GM23338 (cell line): ENCODE data around the gene MPHOSPH10. TPM values are rescaled to one million over a fixed set of nuclear protein-coding genes. Genes with fewer than 3 reads are reported as not detected.

Experiments
- ATAC-seq: fragments of 200-7000 bp; cut with Tn5 transposase; 3 replicates; pipeline ENCODE4 v1.9.1; 2020
- DNase-seq: peaks from one replicate; pipeline ENCODE4 v3.0.0-alpha.2; 2015; ENCODE audit warnings: low spot score
- H2AFZ ChIP-seq: fragments of 200-600 bp; sonication (generic); 2 replicates; pipeline ENCODE4 v1.8.0; 2016; ENCODE audit warnings: antibody characterized with exemption, mild to moderate bottlenecking, moderate library complexity
- H3F3A ChIP-seq: fragments of 200-600 bp; sonication (generic); replicated peaks from 2 replicates; pipeline ENCODE4 v1.8.0; 2017; ENCODE audit warnings: antibody characterized with exemption, mixed run types, low read depth
- H3K27ac ChIP-seq: fragments of 200-600 bp; sonication (generic); 2 replicates; pipeline ENCODE4 v1.6.1; 2016; ENCODE audit warnings: low read depth
- H3K27me3 ChIP-seq: fragments of 200-600 bp; sonication (generic); 2 replicates; pipeline ENCODE4 v1.8.0; 2016; ENCODE audit warnings: mild to moderate bottlenecking, mixed run types, moderate library complexity; ENCODE audit not compliant: insufficient read depth
- H3K36me3 ChIP-seq: fragments of 200-600 bp; sonication (generic); 2 replicates; pipeline ENCODE4 v1.8.0; 2016; ENCODE audit warnings: mild to moderate bottlenecking; ENCODE audit not compliant: insufficient read depth
- H3K4me1 ChIP-seq: fragments of 200-600 bp; sonication (generic); 2 replicates; pipeline ENCODE4 v1.8.0; 2016; ENCODE audit warnings: mild to moderate bottlenecking, moderate library complexity; ENCODE audit not compliant: insufficient read depth
- H3K4me2 ChIP-seq: fragments of 200-600 bp; sonication (generic); 2 replicates; pipeline ENCODE4 v1.7.1; 2017; ENCODE audit warnings: mixed run types
- H3K4me3 ChIP-seq: fragments of 200-600 bp; sonication (generic); 2 replicates; pipeline ENCODE4 v1.6.1; 2016; ENCODE audit warnings: mixed run types
- H3K79me2 ChIP-seq: fragments of 200-600 bp; sonication (generic); replicated peaks from 2 replicates; pipeline ENCODE4 v1.8.0; 2017; ENCODE audit warnings: mild to moderate bottlenecking; ENCODE audit not compliant: insufficient read depth
- H3K9me2 ChIP-seq: fragments of 200-600 bp; sonication (generic); 2 replicates; pipeline ENCODE4 v1.8.0; 2017; ENCODE audit not compliant: insufficient read depth
- H4K20me1 ChIP-seq: fragments of 200-600 bp; sonication (generic); replicated peaks from 2 replicates; pipeline ENCODE4 v1.8.0; 2017; ENCODE audit warnings: mild to moderate bottlenecking; ENCODE audit not compliant: insufficient read depth
- H3K27ac Mint-ChIP-seq: 2 replicates; pipeline ENCODE4 v1.8.0; 2020; ENCODE audit warnings: inconsistent platforms, mild to moderate bottlenecking, moderate library complexity, mixed read lengths
- H3K27me3 Mint-ChIP-seq: 3 replicates; pipeline ENCODE4 v1.8.0; 2022; ENCODE audit warnings: low read depth, mild to moderate bottlenecking, moderate library complexity, mixed read lengths, inconsistent platforms; ENCODE audit not compliant: insufficient read depth, poor library complexity
- H3K36me3 Mint-ChIP-seq: 3 replicates; pipeline ENCODE4 v1.8.0; 2021; ENCODE audit warnings: low read depth, mild to moderate bottlenecking, inconsistent platforms, moderate library complexity, mixed read lengths
- H3K4me1 Mint-ChIP-seq: 3 replicates; pipeline ENCODE4 v1.8.0; 2020; ENCODE audit warnings: mild to moderate bottlenecking, inconsistent platforms, mixed read lengths
- H3K4me3 Mint-ChIP-seq: 3 replicates; pipeline ENCODE4 v1.8.0; 2021; ENCODE audit warnings: moderate library complexity, mild to moderate bottlenecking, inconsistent platforms, mixed read lengths
- H3K9me3 Mint-ChIP-seq: 3 replicates; pipeline ENCODE4 v1.8.0; 2020; ENCODE audit warnings: moderate library complexity, mild to moderate bottlenecking, inconsistent platforms, mixed read lengths
- CREB1 ChIP-seq: fragments of 250-450 bp; sonication (Bioruptor Pico); IDR thresholded peaks from 2 replicates; pipeline ENCODE4 v1.5.0; 2020; ENCODE audit warnings: low read depth, mild to moderate bottlenecking, moderate library complexity
- CTCF ChIP-seq, 2 experiments: fragments of 200-600 bp in 1 of 2; sonication (generic) in 1 of 2; conservative IDR thresholded peaks; 2 replicates each; pipeline versions ENCODE4 v1.5.1 to v1.6.1; 2016 to 2017; ENCODE audit warnings: antibody characterized with exemption in 2 of 2, low read depth in 2 of 2, mild to moderate bottlenecking in 2 of 2, moderate library complexity in 1 of 2
- EZH2 ChIP-seq: fragments of 200-600 bp; sonication (generic); IDR thresholded peaks from one replicate; pipeline ENCODE4 v1.8.0; 2017; ENCODE audit warnings: antibody characterized with exemption, mild to moderate bottlenecking, low read depth; ENCODE audit not compliant: unreplicated experiment
- EZH2phosphoT487 ChIP-seq: fragments of 200-600 bp; sonication (generic); IDR thresholded peaks from one replicate; pipeline ENCODE4 v1.8.1; 2018; ENCODE audit warnings: antibody characterized with exemption; ENCODE audit not compliant: unreplicated experiment
- JUNB ChIP-seq: IDR thresholded peaks from one replicate; pipeline ENCODE4 v1.6.1; 2016; ENCODE audit warnings: antibody characterized with exemption; ENCODE audit not compliant: unreplicated experiment
- NANOG ChIP-seq: IDR thresholded peaks from 2 replicates; pipeline ENCODE4 v1.6.1; 2016; ENCODE audit warnings: antibody characterized with exemption, borderline replicate concordance
- POLR2AphosphoS5 ChIP-seq: IDR thresholded peaks from 2 replicates; pipeline ENCODE4 v1.6.1; 2016; ENCODE audit warnings: antibody characterized with exemption, low read depth
- REST ChIP-seq: IDR thresholded peaks from one replicate; pipeline ENCODE4 v1.6.1; 2018; ENCODE audit warnings: antibody characterized with exemption; ENCODE audit not compliant: unreplicated experiment
- STAT1 ChIP-seq: IDR thresholded peaks from one replicate; pipeline ENCODE4 v1.6.1; 2016; ENCODE audit warnings: antibody characterized with exemption; ENCODE audit not compliant: unreplicated experiment
- ZNF114 ChIP-seq: fragments of 250-450 bp; sonication (Bioruptor Pico); IDR thresholded peaks from 2 replicates; pipeline ENCODE4 v1.5.0; 2020; ENCODE audit warnings: mild to moderate bottlenecking, moderate library complexity
- ZNF331 ChIP-seq: fragments of 250-450 bp; sonication (Bioruptor Pico); IDR thresholded peaks from 2 replicates; pipeline ENCODE4 v1.5.0; 2020; ENCODE audit warnings: low read depth, mild to moderate bottlenecking, moderate library complexity
- ZNF462 ChIP-seq: fragments of 250-450 bp; sonication (Bioruptor Pico); IDR thresholded peaks from 2 replicates; pipeline ENCODE4 v1.5.0; 2020; ENCODE audit warnings: mild to moderate bottlenecking, moderate library complexity
- polyA plus RNA-seq: library from polyadenylated mRNA; unstranded; fragments of >200 nt; fragmentation: Nextera tagmentation; extraction: Ambion mirVana; gene quantifications from 2 replicates; pipeline ENCODE4 v1.2.1, GENCODE V29; 2016
- total RNA-seq: library from RNA; depleted of rRNA; stranded (reverse); fragments of >200 nt; shearing (Covaris generic); gene quantifications from 2 replicates; pipeline ENCODE4 v1.2.3, GENCODE V29; 2014
- TF ChIP-seq, protein P1 (sequence below): IDR thresholded peaks from 2 replicates; pipeline ENCODE4 v1.6.1; 2016; ENCODE audit warnings: antibody characterized with exemption

The MPHOSPH10 gene
- total and polyA plus RNA-seq, 2 experiments from 2014 or later, result 23.8 to 64.8 TPM

GRCh38 chr2:71117063-71117462 lies 13.4 kb upstream of the MPHOSPH10 start:
- no peak overlapping the region for H3K4me2 ChIP-seq
- H3K79me2 ChIP-seq, result no peaks in the 10 kb centered on the region
- H3K4me1 Mint-ChIP-seq, result no peaks in the 10 kb centered on the region
- H3K27me3 ChIP-seq, result no peaks in the 10 kb centered on the region
- H3K4me3 Mint-ChIP-seq, result no peak overlapping the region
- peaks cover 25% of the 10 kb centered on the region for H3K36me3 Mint-ChIP-seq
- H3K27me3 Mint-ChIP-seq, result peaks cover 4% of the 10 kb centered on the region
- H4K20me1 ChIP-seq, result peaks cover 6% of the 10 kb centered on the region; the same call in 1 of the 2 replicates
- no peak overlapping the region for H2AFZ ChIP-seq
- H3F3A ChIP-seq, result no peaks in the 10 kb centered on the region
- peaks cover 12% of the 10 kb centered on the region for H3K36me3 ChIP-seq
- no peak overlapping the region for H3K4me3 ChIP-seq
- DNase-seq (no peak), ATAC-seq (no peak)
- H3K27ac Mint-ChIP-seq, result no peak overlapping the region
- TF ChIP-seq EZH2, result no peak
- TF ChIP-seq NANOG, result no peak
- no peak for TF ChIP-seq STAT1
- TF ChIP-seq CREB1 (CRISPR knock-in tag), result no peak
- no peak for TF ChIP-seq CTCF (conservative IDR thresholded peaks at IDR 0.05; ENCODE audit: low read depth in 2 of 2)
- TF ChIP-seq, protein P1, sequence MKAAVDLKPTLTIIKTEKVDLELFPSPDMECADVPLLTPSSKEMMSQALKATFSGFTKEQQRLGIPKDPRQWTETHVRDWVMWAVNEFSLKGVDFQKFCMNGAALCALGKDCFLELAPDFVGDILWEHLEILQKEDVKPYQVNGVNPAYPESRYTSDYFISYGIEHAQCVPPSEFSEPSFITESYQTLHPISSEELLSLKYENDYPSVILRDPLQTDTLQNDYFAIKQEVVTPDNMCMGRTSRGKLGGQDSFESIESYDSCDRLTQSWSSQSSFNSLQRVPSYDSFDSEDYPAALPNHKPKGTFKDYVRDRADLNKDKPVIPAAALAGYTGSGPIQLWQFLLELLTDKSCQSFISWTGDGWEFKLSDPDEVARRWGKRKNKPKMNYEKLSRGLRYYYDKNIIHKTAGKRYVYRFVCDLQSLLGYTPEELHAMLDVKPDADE, result no peak
- no peak for TF ChIP-seq ZNF462 (CRISPR knock-in tag)
- no peak for TF ChIP-seq ZNF331
- no peak for TF ChIP-seq POLR2AphosphoS5
- TF ChIP-seq ZNF114 (CRISPR knock-in tag), result no peak
- TF ChIP-seq JUNB, result no peak
- no peak for TF ChIP-seq EZH2phosphoT487
- TF ChIP-seq REST, result no peak
- H3K9me2 ChIP-seq, result no peaks in the 10 kb centered on the region
- H3K27ac ChIP-seq, result no peak overlapping the region
- H3K9me3 Mint-ChIP-seq, result no peaks in the 10 kb centered on the region
- no peaks in the 10 kb centered on the region for H3K4me1 ChIP-seq
